Posterior vena cava (tissue), 2 donors: ENCODE results near the gene MAPRE2. TPM values are rescaled to one million over a fixed set of nuclear protein-coding genes. Genes with fewer than 3 reads are reported as not detected.
"Not testable (repeated sequence)": the region's sequence is repeated elsewhere in the genome, so short reads cannot be mapped to it uniquely, and the experiment has no call there.

Source experiments
- DNase-seq: peaks from one replicate; pipeline ENCODE4 v3.0.0-alpha.2; 2020; ENCODE audit warnings: low spot score
- intact Hi-C, 2 donors: fragments of 100-400 bp; cut with DNase I; formaldehyde crosslinking; loops; one replicate each; pipeline versions ENCODE4 v1.14.1 to v1.14.2; 2022 to 2023
- total RNA-seq, 2 donors: library from RNA; stranded (reverse); fragmentation: NEBNext Ultra II Directional; extraction: Animal tissue kit (Norgen Biotek cat#: 25700); gene quantifications; one replicate each; pipeline ENCODE4 v1.2.1, GENCODE V29; 2021
- donor health status: DM: yes; HTN: yes; CAD: no.
- donor health status: DM: yes; HTN: yes; CAD: no.

The MAPRE2 gene
- total RNA-seq, 2 donors from 2014 or later, result 38.7 to 52.8 TPM

DNA sequence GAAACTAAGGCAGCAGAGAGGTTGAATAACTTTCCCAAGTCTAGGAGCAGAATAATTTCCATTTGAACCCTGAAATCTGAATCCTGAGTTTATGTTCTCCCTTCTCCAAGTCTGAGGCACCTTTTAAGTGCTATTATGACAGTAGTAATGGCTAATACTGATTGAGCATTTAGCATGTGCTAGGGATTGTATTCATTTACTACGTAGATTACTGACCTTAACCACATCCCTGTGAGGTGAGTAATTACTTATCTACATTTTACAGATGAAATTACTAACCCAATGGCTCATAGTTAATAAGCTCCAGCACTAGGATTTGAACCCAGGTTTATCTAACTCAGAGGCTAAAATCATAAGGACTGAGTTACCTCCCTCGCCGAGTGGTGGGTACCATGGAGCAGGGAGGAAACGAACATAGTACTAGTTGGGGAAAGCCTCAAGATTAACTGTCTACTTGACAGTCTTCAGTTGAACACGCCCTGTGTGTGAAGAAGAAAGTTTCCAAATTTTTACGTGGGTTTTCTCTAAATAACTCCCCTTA, 93.0 kb downstream of the MAPRE2 start:
- intact Hi-C loops, result no loop called here
- DNase-seq, result no peak

DNA sequence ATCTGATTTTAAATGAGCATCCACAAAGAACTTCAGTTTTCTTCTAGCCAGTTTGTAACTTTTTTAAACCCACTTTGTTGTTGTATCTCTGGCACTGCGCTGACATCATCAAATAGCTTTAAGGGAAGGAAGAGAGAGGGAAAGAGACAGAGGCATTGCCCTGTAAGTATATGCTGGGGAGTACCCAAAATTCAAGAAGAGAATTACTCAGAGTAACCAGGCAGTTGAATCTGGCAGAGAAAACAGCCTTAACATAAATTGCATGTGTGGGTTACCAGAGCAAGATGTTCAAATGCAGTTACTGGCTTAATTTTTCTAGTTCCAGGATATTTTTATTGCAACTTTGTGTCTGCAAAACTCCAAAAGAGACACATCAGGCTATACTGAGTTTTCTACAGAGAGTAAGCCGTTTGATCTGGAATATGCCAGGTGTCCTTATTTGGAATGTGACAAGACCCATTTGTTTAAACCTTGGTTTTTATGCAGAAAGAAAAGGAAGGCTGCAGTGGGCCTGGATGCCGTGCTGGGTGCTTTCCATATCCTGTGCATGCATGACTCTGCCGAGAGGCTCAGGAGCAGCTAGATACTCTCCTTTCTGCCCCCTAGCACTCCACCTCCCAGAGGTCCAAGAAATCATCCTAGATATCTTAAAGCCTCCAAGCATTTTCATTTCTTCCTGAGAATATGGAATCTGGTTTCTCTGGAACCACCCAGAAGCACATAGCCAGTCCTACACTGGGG, 93.7 kb downstream of the MAPRE2 start:
- DNase-seq, result no peak
- intact Hi-C loops, result loop anchor here in 1 of 2 donors (5.0 kb wide), 1 partner anchor 128 kb away; no protein-coding TSS in a partner anchor

- intact Hi-C loops, result loop anchor here in 1 of 2 donors (5.0 kb wide), 1 partner anchor 129 kb away; no protein-coding TSS in a partner anchor
- DNase-seq, result no peak
Measured at GRCh38 chr18:35136248-35136647, 95.0 kb downstream of the MAPRE2 start.

DNA sequence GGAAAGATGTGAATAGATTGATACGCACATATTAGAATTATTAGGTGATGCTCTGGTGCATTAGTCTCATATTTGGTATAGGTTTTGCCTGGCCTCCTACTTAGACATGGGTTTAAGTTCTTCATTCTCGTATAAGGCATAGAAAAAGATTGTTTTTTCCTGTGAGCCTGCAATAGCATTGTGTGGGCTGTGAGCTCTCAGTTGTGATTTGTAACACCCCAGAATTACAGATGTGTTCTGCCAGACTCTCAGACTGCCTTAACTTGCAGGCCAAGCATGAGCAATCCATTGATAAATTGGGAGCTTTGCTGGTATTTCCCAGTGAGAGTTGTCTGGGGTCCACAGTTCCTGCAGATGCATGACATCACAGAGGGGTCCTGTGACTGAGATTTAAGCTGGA, 95.7 kb downstream of the MAPRE2 start:
- DNase-seq, result no peak
- intact Hi-C loops, result loop anchor here in 1 of 2 donors (5.0 kb wide), 1 partner anchor 130 kb away; no protein-coding TSS in a partner anchor

- DNase-seq, result no peak
- intact Hi-C loops, result loop anchor here in 1 of 2 donors (2.0 to 5.0 kb wide), 2 partner anchors 33 to 130 kb away; no protein-coding TSS in a partner anchor
Measured at GRCh38 chr18:35137632-35138031, 96.4 kb downstream of the MAPRE2 start.

- intact Hi-C loops, result loop anchor here in 1 of 2 donors (2.0 to 5.0 kb wide), 2 partner anchors 34 to 131 kb away; no protein-coding TSS in a partner anchor
Measured at GRCh38 chr18:35138773-35139172, 97.6 kb downstream of the MAPRE2 start.

DNA sequence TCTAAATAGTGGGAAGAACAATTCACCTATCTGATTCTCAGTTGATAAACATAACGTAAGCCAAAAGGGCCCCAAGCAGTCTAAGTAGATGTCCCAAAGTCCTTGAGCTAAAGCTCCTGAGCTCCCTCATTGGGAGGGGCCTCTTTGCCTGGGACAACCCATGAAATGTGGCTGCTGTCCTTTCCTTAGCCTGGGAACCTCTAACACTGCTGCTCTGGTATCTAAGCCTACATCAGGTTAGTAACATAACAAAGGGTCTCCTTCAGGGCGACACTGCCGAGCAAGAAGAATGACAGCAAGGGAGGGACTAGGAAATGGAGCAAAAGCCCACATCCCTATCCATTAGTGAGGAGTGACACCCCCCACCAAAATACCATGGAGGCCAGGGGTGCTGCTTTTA, 98.3 kb downstream of the MAPRE2 start:
- no peak for DNase-seq
- intact Hi-C loops, result loop anchor here in 1 of 2 donors (2.0 to 5.0 kb wide), 2 partner anchors 35 to 132 kb away; no protein-coding TSS in a partner anchor

More at GRCh38 chr18:35138773-35139172, 97.6 kb downstream of the MAPRE2 start:
- no peak for DNase-seq

DNA sequence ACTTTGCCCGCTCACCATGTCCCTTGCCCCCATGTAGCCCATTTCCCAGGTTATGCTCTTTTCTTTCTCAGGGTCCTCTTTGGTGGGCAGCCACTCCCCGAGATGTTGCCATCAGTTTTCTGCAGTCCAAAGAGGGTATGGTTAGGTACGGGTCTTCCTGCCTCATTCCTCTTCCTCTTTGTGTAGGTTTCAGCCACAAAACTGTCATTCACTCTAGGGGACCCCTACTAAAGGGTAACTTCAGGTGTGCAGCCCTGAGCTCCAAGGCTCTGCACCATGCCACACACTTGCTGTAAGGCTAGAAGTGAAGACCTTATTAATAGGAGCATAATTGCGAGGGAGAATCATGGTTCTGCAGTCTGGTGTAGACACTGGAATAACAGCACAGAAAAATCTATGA, 99.9 kb downstream of the MAPRE2 start:
- DNase-seq, result no peak
- intact Hi-C loops, result no loop called here

GRCh38 chr18:35141567-35142274, 100.5 kb downstream of the MAPRE2 start:
- intact Hi-C loops, result no loop called here
- DNase-seq, result no peak

DNA sequence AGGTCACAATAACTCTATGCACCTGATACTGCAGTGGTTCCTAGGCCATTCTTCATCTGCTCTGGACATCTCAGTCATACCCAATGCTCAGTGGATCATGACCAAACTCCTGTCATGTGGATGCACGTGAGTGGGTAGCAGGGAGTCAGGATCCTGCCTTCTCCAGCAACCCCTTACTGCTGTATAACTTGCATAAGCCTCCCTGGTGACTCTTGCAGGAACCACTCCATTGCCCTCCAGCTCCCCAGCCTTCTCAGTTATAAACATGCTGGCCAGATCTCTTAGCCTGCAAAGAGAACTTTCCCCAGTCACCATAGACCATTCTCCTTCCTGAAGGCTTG, 101.0 kb downstream of the MAPRE2 start:
- intact Hi-C loops, result no loop called here
- DNase-seq, result no peak

DNA sequence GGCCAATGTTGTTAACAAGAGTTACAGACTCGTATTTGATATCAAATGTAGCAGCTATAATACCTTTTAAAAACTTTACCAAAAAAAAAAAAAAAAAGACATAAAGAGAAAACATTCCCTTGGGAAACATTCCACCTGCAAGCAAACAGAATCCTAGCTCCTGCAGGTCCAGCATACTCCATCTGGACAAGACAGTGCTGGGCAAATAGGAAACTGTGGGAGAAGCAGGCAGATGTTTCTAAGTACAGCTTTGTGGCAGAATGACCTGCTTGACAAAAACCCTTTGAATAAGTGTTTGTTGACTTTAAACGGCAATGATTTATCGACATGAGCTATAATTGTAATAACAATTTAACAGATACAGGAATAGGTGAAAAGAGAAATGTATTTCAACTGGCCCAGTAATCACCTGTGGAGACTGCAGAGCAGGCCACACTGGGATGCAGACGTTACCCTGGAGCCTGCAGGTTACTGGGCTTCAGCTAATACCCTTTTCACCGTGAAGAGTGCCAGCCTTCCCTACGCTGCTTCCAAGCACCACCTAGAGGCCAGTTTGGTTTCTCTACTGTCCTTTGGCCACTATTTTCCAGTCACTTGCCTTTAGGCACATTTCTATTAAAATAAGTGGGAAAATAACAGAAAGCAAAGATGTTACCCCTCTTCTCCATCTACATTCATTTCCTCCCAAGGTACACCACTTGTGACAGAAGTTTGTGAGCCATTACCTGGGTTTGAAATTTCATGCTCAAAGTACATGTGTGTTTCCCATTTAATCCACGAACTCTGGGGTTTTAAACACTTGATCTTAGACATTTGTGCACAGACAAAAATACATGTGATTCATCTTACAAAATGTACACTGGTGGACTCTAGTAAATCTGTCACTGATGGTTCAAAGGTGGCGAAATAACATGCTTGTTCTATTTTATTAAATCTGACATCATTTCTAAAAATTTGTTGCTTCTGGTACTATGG, 102.7 kb downstream of the MAPRE2 start:
- intact Hi-C loops, result no loop called here
- no peak for DNase-seq

DNA sequence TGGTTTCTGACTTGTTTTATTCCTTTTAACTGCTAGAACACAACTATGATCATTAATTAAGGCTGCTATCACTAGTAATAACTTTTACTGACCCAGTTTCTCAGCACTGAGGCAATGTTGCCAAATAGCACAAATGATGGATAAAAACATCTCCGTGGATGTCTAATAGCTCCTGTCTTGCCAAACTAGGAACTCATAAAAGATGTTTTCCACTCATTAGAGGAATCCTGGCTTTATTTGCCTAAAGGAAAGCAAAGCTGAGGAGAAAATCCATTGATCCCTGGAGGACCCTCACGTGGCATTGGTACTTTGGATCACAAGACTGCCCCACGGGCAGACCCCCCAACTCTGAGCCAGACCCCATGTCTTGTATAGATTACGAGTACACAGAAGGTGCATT, 103.5 kb downstream of the MAPRE2 start:
- intact Hi-C loops, result no loop called here
- no peak for DNase-seq

DNA sequence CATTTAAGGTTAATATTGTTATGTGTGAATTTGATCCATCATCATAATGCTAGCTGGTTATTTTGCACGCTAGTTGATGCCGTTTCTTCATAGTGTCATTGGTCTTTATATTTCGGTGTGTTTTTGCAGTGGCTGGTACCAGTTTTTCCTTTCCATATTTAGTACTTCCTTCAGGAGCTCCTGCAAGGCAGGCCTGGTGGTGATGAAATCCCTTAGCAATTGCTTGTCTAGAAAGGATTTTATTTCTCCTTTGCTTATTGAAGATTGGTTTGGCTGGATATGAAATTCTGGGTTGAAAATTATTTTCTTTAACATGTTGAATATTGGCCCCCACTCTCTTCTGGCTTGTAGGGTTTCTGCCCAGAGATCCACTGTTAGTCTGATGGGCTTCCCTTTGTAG, 109.0 kb downstream of the MAPRE2 start:
- intact Hi-C loops, DNase-seq: not testable (repeated sequence)

- intact Hi-C loops, result no loop called here
- DNase-seq, result no peak
Measured at GRCh38 chr18:35153609-35154272, 112.5 kb downstream of the MAPRE2 start.

DNA sequence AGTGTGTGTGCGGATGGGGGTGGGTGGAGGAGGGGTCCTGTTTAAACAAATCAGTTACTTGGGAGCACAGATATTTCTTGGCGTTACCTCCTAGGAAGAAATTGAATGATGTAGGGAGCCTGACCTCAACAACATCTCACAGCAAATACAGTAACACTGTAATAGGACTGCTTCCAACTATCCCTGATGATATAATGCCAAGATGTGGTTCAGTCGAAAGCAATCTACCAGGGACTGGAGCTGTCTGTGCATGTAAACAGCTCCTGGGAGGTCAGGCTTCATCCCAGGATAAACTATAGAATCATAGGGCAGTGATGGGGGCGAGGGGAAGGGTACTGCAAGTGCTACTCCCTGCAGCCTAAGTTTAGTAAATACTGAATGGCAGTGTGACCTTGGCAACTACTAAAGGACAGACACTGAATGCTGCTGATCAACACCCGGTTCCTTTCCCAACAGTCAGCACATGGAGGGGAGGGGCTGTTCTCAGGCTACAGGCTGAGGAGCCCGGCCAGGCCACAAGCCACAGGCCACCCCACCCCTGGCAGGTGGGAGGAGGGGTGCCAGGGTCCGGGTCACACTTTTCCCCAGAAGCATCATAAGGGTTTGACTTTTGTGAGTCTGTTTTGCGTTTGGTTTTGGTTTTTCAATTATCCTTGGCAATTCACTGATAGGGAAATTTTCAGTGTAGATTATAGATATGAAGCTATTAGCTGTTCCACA, 114.3 kb downstream of the MAPRE2 start:
- no peak for DNase-seq
- intact Hi-C loops, result no loop called here

DNA sequence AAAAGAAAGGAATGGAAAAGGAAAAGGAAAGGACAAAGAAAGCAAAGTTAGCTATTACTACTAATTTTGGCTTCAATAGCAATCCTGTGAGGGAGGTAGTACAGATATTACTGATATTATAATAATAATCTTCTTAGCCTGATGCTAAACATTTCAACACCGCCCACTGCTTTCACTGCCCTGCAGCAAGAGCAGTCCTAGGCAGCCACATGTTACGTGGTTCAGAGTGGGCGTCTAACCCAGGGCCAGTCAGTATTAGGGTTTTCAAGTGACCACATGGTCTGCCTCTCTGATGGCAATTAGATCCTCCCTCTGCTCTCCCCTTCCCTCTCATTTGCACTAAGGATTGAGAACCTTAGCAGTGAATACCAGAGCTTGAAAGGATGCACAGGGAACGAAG, 116.0 kb downstream of the MAPRE2 start:
- DNase-seq, result no peak

GRCh38 chr18:35158728-35159450, 117.7 kb downstream of the MAPRE2 start:
- intact Hi-C loops, result no loop called here
- DNase-seq, result no peak

More for the DNA sequence above, 116.0 kb downstream of the MAPRE2 start:
- intact Hi-C loops, result no loop called here
